Esophagus squamous epithelium (tissue), 5 donors: ENCODE results near the gene MAP6D1. TPM values are rescaled to one million over a fixed set of nuclear protein-coding genes. Genes with fewer than 3 reads are reported as not detected.
A peak's percentile ranks its signal among the peaks of the same experiment; 100 is the strongest.

ENCODE experiments used
- DNase-seq: peaks from one replicate; lab custom pipeline; 2025; lab: John Stamatoyannopoulos, UW
- H3K27ac ChIP-seq, 4 donors: fragments of 200-600 bp; sonication (generic); one replicate each; pipeline ENCODE4 v1.5.1; 2016 to 2019; ENCODE audit warnings: mild to moderate bottlenecking in 1 of 4
- H3K27me3 ChIP-seq, 4 donors: fragments of 200-600 bp; sonication (generic); 1 replicate in 3 of 4; 2 replicates in 1 of 4; pipeline versions ENCODE4 v1.5.1 to v1.6.0; 2017 to 2021; ENCODE audit warnings: antibody characterized with exemption in 1 of 4
- H3K36me3 ChIP-seq, 3 donors: fragments of 200-600 bp; sonication (generic); one replicate each; pipeline ENCODE4 v1.5.1; 2016 to 2019
- H3K4me1 ChIP-seq, 3 donors: fragments of 200-600 bp; sonication (generic); one replicate each; pipeline ENCODE4 v1.5.1; 2017 to 2019
- H3K4me3 ChIP-seq, 4 donors: fragments of 200-600 bp; sonication (generic); 1 replicate in 3 of 4; 2 replicates in 1 of 4; pipeline ENCODE4 v1.5.1; 2016 to 2019; ENCODE audit warnings: mild to moderate bottlenecking in 2 of 4, moderate library complexity in 1 of 4
- H3K9me3 ChIP-seq, 3 donors: fragments of 200-600 bp; sonication (generic); one replicate each; pipeline ENCODE4 v1.5.1; 2016 to 2019
- CTCF ChIP-seq, 6 experiments: fragments of 450-650 bp in 4 of 6; fragments of 200-600 bp in 2 of 6; sonication (generic) in 2 of 6; IDR thresholded peaks; one replicate each; pipeline ENCODE4 v1.5.1; 2016 to 2019; ENCODE audit warnings: antibody characterized with exemption in 6 of 6, mild to moderate bottlenecking in 4 of 6, moderate library complexity in 4 of 6
- POLR2A ChIP-seq, 4 donors: fragments of 450-650 bp; IDR thresholded peaks; one replicate each; pipeline ENCODE4 v1.6.1; 2017; ENCODE audit warnings: antibody characterized with exemption in 4 of 4, mild to moderate bottlenecking in 4 of 4, moderate library complexity in 3 of 4
- WGBS, 2 donors: methylation state at CpG; one replicate each; pipeline ENCODE4 v1.1.5; 2018; 5-methylcytosine and 5-hydroxymethylcytosine counted together
- intact Hi-C: fragments of 100-400 bp; cut with DNase I; formaldehyde crosslinking; loops from one replicate; pipeline ENCODE4 v1.15.0; 2022
- total RNA-seq, 4 donors: library from RNA; depleted of rRNA; stranded (reverse); fragments of >200 nt; gene quantifications; one replicate each; pipeline ENCODE4 v1.1.0, GENCODE V29; 2016
- donor health status: DM: yes; HTN: yes; CAD: no.

Gene MAP6D1
- total RNA-seq, 4 donors from 2014 or later = 2.0 to 5.1 (median 2.7) TPM; not detected in 1

- Histone ChIP-seq H3K36me3 (peaks cover 0 to 22% (median 0%) of the 10 kb centered on the region in 3 donors), H3K27me3 (no peaks in the 10 kb centered on the region), H3K4me3 (peak overlapping the region; percentile 52 to 80 (median 61)), H3K9me3 (no peaks in the 10 kb centered on the region), H3K4me1 (peaks cover 13 to 31% (median 13%) of the 10 kb centered on the region in 3 donors), H3K27ac (peak overlapping the region in 1 of 4 donors; percentile 42)
- no peak for DNase-seq
- WGBS, 2 donors = no CpG with 5 or more reads among the region's 88 CpGs
- intact Hi-C loops = no loop called here
- TF ChIP-seq CTCF (IDR thresholded peaks at IDR 0.05) (no peak), POLR2A (IDR thresholded peaks at IDR 0.05) (no peak)
Observed at GRCh38 chr3:183824761-183825455, 469 bp downstream of the MAP6D1 start.

- no peaks in the 10 kb centered on the region for H3K27me3 ChIP-seq
- no peak overlapping the region for H3K4me3 ChIP-seq
- H3K27ac ChIP-seq = no peak overlapping the region
- DNase-seq = no peak
- peaks cover 0 to 16% (median 0%) of the 10 kb centered on the region in 3 donors for H3K36me3 ChIP-seq
- intact Hi-C loops = no loop called here
- H3K9me3 ChIP-seq = no peaks in the 10 kb centered on the region
- H3K4me1 ChIP-seq = peaks cover 13 to 31% (median 13%) of the 10 kb centered on the region in 3 donors
- 68 to 73% methylated on average over 5 of the region's 5 CpGs for WGBS, 2 donors
- TF ChIP-seq CTCF (IDR thresholded peaks at IDR 0.05) (no peak), POLR2A (IDR thresholded peaks at IDR 0.05) (no peak)
Observed at GRCh38 chr3:183823963-183824362, 1.4 kb downstream of the MAP6D1 start.

- intact Hi-C loops = no loop called here
- no peak overlapping the region for H3K27ac ChIP-seq
- 90 to 100% methylated on average over 2 to 6 of the region's 13 CpGs for WGBS, 2 donors
- H3K27me3 ChIP-seq = no peaks in the 10 kb centered on the region
- H3K36me3 ChIP-seq = peaks cover 0 to 4% (median 0%) of the 10 kb centered on the region in 3 donors
- DNase-seq = no peak
- H3K4me1 ChIP-seq = peaks cover 13 to 31% (median 13%) of the 10 kb centered on the region in 3 donors
- TF ChIP-seq POLR2A (IDR thresholded peaks at IDR 0.05) (no peak), CTCF (IDR thresholded peaks at IDR 0.05) (no peak)
- H3K9me3 ChIP-seq = no peaks in the 10 kb centered on the region
- H3K4me3 ChIP-seq = no peak overlapping the region
Observed at GRCh38 chr3:183822631-183823030, 2.7 kb downstream of the MAP6D1 start.

GRCh38 chr3:183819831-183820230 lies 5.5 kb downstream of the MAP6D1 start:
- Histone ChIP-seq H3K27ac (no peak overlapping the region), H3K4me1 (peaks cover 7 to 11% (median 10%) of the 10 kb centered on the region in 3 donors), H3K36me3 (peaks cover 0 to 18% (median 0%) of the 10 kb centered on the region in 3 donors), H3K4me3 (no peak overlapping the region), H3K9me3 (no peaks in the 10 kb centered on the region), H3K27me3 (no peaks in the 10 kb centered on the region)
- intact Hi-C loops = no loop called here
- no peak for DNase-seq
- TF ChIP-seq CTCF (IDR thresholded peaks at IDR 0.05) (no peak), POLR2A (IDR thresholded peaks at IDR 0.05) (no peak)
- 55% methylated on average over 5 of the region's 6 CpGs; no CpG with 5 or more reads in 1 of the 2 donors for whole genome bisulfite sequencing, 2 donors
